Vagina (tissue), 2 donors: ENCODE data around the gene MTMR3.

ENCODE experiments used
- POLR2A ChIP-seq, 2 donors: fragments of 450-650 bp; IDR thresholded peaks; one replicate each; pipeline ENCODE4 v1.6.1; 2017; ENCODE audit warnings: antibody characterized with exemption in 2 of 2, mild to moderate bottlenecking in 2 of 2, moderate library complexity in 2 of 2
- POLR2AphosphoS5 ChIP-seq, 2 donors: sonication (generic); formaldehyde crosslinking; IDR thresholded peaks; one replicate each; pipeline ENCODE4 v1.9.0; 2017; ENCODE audit warnings: antibody characterized with exemption in 2 of 2, mild to moderate bottlenecking in 2 of 2, low read depth in 1 of 2; ENCODE audit not compliant: insufficient read depth in 1 of 2
- TF ChIP-seq, protein P1 (sequence below), 3 experiments: fragments of 450-650 bp in 2 of 3; fragments of 200-600 bp in 1 of 3; sonication (generic) in 1 of 3; IDR thresholded peaks; one replicate each; pipeline ENCODE4 v1.5.1; 2017 to 2019; ENCODE audit warnings: antibody characterized with exemption in 3 of 3, mild to moderate bottlenecking in 2 of 3, moderate library complexity in 2 of 3

DNA sequence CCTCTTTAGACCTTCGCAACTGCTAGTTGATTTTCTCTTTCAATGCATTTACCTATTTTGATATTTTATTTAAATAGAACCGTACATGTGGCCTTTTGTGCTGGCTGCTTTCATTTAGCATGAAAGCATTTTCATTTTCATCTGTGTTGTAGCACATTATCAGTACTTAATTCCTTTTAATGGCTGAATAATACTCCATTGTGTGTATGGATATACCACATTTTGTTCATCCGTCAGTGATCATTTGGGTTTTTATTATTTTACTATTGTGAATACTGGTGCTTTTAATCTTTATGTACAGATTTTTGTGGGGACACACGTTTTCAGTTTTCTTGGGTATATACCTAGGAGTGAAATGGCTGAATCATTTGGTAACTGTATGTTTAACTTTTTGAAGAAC lies 43.1 kb downstream of the MTMR3 start:
- TF ChIP-seq POLR2A (IDR thresholded peaks at IDR 0.05) (no peak), POLR2AphosphoS5 (IDR thresholded peaks at IDR 0.05; ENCODE audit: insufficient read depth in 1 of 2, low read depth in 1 of 2) (no peak)
- TF ChIP-seq, protein P1, sequence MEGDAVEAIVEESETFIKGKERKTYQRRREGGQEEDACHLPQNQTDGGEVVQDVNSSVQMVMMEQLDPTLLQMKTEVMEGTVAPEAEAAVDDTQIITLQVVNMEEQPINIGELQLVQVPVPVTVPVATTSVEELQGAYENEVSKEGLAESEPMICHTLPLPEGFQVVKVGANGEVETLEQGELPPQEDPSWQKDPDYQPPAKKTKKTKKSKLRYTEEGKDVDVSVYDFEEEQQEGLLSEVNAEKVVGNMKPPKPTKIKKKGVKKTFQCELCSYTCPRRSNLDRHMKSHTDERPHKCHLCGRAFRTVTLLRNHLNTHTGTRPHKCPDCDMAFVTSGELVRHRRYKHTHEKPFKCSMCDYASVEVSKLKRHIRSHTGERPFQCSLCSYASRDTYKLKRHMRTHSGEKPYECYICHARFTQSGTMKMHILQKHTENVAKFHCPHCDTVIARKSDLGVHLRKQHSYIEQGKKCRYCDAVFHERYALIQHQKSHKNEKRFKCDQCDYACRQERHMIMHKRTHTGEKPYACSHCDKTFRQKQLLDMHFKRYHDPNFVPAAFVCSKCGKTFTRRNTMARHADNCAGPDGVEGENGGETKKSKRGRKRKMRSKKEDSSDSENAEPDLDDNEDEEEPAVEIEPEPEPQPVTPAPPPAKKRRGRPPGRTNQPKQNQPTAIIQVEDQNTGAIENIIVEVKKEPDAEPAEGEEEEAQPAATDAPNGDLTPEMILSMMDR (IDR thresholded peaks at IDR 0.05), result no peak
